Calu3 (cell line): Measurements from ENCODE around the gene MARS1. TPM values are rescaled to one million over a fixed set of nuclear protein-coding genes. Genes with fewer than 3 reads are reported as not detected.

Experiments
- BruUV-seq: library from RNA; stranded (reverse); fragments of 400-500 nt; replicated peaks from 2 replicates; lab custom pipeline; 2021; lab: Mats Ljungman, UMichigan
- CTCF ChIA-PET: fragments of 300-600 bp; sonication (Branson Sonifier 250); formaldehyde crosslinking; loops from one replicate; lab custom pipeline; 2022; ENCODE audit warnings: antibody characterized with exemption; lab: Charles Lee
- DNase-seq: peaks from one replicate; pipeline ENCODE4 v3.0.0; 2022
- H3K27ac Mint-ChIP-seq: one replicate; pipeline ENCODE4 v1.8.0; 2022; ENCODE audit warnings: mixed read lengths; ENCODE audit not compliant: unreplicated experiment
- H3K27me3 Mint-ChIP-seq: one replicate; pipeline ENCODE4 v1.8.0; 2022; ENCODE audit warnings: mixed read lengths; ENCODE audit not compliant: unreplicated experiment
- H3K36me3 Mint-ChIP-seq: one replicate; pipeline ENCODE4 v1.8.0; 2022; ENCODE audit warnings: mild to moderate bottlenecking, moderate library complexity, mixed read lengths; ENCODE audit not compliant: insufficient read depth, unreplicated experiment
- H3K4me1 Mint-ChIP-seq: one replicate; pipeline ENCODE4 v1.8.0; 2022; ENCODE audit warnings: mild to moderate bottlenecking, low read depth, mixed read lengths; ENCODE audit not compliant: unreplicated experiment
- H3K4me3 Mint-ChIP-seq: one replicate; pipeline ENCODE4 v1.8.0; 2022; ENCODE audit warnings: mild to moderate bottlenecking, low read depth, moderate library complexity, mixed read lengths; ENCODE audit not compliant: unreplicated experiment
- H3K9me3 Mint-ChIP-seq: one replicate; pipeline ENCODE4 v1.8.0; 2022; ENCODE audit warnings: low read depth, mixed read lengths; ENCODE audit not compliant: unreplicated experiment
- CTCF ChIP-seq: fragments of 200-600 bp; IDR thresholded peaks from one replicate; pipeline ENCODE4 v1.8.0; 2022; ENCODE audit warnings: antibody characterized with exemption; ENCODE audit not compliant: unreplicated experiment
- intact Hi-C: fragments of 100-400 bp; cut with micrococcal nuclease; formaldehyde crosslinking; loops from one replicate; pipeline ENCODE4 v1.10.0; 2022; ENCODE audit not compliant: unreplicated experiment
- total RNA-seq: library from RNA; stranded (reverse); gene quantifications from 2 replicates; pipeline ENCODE4 v1.2.3, GENCODE V29; 2022

MARS1 gene
- total RNA-seq, 1 experiment from 2014 or later, result 358 TPM

GRCh38 chr12:57449375-57449774 lies 38.5 kb upstream of the MARS1 start:
- Mint-ChIP-seq H3K4me3 (no peak overlapping the region), H3K36me3 (no peaks in the 10 kb centered on the region), H3K27ac (no peak overlapping the region), H3K27me3 (peaks cover 27% of the 10 kb centered on the region), H3K4me1 (no peaks in the 10 kb centered on the region), H3K9me3 (no peaks in the 10 kb centered on the region)
- CTCF ChIA-PET, result no interaction called here
- DNase-seq, result no peak
- no peak for TF ChIP-seq CTCF
- intact Hi-C loops, result no loop called here
- no TSS peak for BruUV-seq

GRCh38 chr12:57450057-57450456 lies 37.8 kb upstream of the MARS1 start:
- no peaks in the 10 kb centered on the region for H3K36me3 Mint-ChIP-seq
- CTCF ChIA-PET, result interaction anchor here (0.6 to 0.8 kb wide), 2 partner anchors 9 to 25 kb away, joined by 4 read pairs; no protein-coding TSS in a partner anchor
- H3K27me3 Mint-ChIP-seq, result peaks cover 27% of the 10 kb centered on the region
- intact Hi-C loops, result loop anchor here (10.0 kb wide), 1 partner anchor 175 kb away; no protein-coding TSS in a partner anchor
- TF ChIP-seq CTCF, result no peak
- H3K27ac Mint-ChIP-seq, result no peak overlapping the region
- H3K4me3 Mint-ChIP-seq, result no peak overlapping the region
- DNase-seq, result no peak
- no TSS peak for BruUV-seq
- no peaks in the 10 kb centered on the region for H3K9me3 Mint-ChIP-seq
- H3K4me1 Mint-ChIP-seq, result no peaks in the 10 kb centered on the region

GRCh38 chr12:57451233-57451778 lies 36.6 kb upstream of the MARS1 start:
- Mint-ChIP-seq H3K36me3 (no peaks in the 10 kb centered on the region), H3K9me3 (no peaks in the 10 kb centered on the region), H3K4me3 (no peak overlapping the region), H3K27me3 (peaks cover 27% of the 10 kb centered on the region), H3K4me1 (peaks cover 12% of the 10 kb centered on the region), H3K27ac (no peak overlapping the region)
- TF ChIP-seq CTCF, result no peak
- no TSS peak for BruUV-seq
- CTCF ChIA-PET, result interaction anchor here (2.4 kb wide), 1 partner anchor 144 kb away, joined by 63 read pairs; no protein-coding TSS in a partner anchor
- DNase-seq, result no peak
- intact Hi-C loops, result loop anchor here (10.0 kb wide), 1 partner anchor 173 kb away; no protein-coding TSS in a partner anchor

GRCh38 chr12:57452181-57452936 lies 35.5 kb upstream of the MARS1 start:
- DNase-seq, result no peak
- no peak overlapping the region for H3K4me3 Mint-ChIP-seq
- intact Hi-C loops, result loop anchor here (10.0 kb wide), 1 partner anchor 172 kb away; no protein-coding TSS in a partner anchor
- H3K27ac Mint-ChIP-seq, result no peak overlapping the region
- CTCF ChIA-PET, result interaction anchor here (0.5 to 2.9 kb wide), 19 partner anchors 19 to 341 kb away, joined by 3 to 63 read pairs (median 3); partner anchors contain the start of gene SHMT2
- H3K27me3 Mint-ChIP-seq, result peaks cover 27% of the 10 kb centered on the region
- no TSS peak for BruUV-seq
- TF ChIP-seq CTCF, result no peak
- no peaks in the 10 kb centered on the region for H3K9me3 Mint-ChIP-seq
- peaks cover 23% of the 10 kb centered on the region for H3K4me1 Mint-ChIP-seq
- H3K36me3 Mint-ChIP-seq, result peaks cover 3% of the 10 kb centered on the region
